Measurements from ENCODE around the gene ANKRD63.

ANKRD63 gene

DNA sequence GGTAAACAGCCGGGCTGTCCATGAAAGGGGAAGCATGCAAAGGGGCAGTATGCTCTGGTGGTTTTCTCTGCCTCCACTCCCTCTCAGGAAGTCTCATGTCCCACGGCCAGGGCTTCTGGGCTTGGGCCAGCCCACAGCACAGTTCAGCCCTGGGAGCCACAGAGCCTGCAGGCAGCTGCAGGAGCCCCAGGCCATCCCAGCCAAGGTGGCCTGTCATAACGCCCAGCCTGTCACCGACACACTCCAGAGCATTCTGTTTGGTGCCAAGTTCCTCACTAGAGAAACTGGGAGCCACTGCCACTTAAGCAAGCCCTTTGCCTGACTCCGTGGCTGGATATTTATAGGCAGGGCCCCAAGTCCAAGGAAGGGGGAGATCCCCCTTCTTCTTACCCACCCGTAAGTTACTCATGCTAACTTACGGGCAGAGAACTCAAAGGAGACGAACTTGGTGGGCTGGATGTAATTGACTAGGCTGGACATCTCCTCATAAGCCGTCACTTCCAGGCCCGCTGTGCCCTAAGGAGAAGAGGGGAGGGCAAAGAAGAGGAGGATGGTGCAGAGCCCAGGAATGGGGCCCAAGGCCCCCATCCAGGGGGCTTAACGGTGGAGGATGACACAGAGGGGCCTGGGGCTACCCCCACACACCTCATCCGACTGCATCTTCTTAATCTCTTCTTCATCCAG, 13.2 kb upstream of the ANKRD63 start (continued):
- TF ChIP-seq TSHZ2 (CRISPR knock-in tag; IDR thresholded peaks at IDR 0.05), result no peak

GRCh38 chr15:40295297-40295696, 12.4 kb upstream of the ANKRD63 start:
- TF ChIP-seq ISL1 (CRISPR knock-in tag; IDR thresholded peaks at IDR 0.05) (no peak), TSHZ2 (CRISPR knock-in tag; IDR thresholded peaks at IDR 0.05) (no peak), ZNF565 (CRISPR knock-in tag; conservative IDR thresholded peaks at IDR 0.05; ENCODE audit: low read depth) (no peak), POU6F1 (CRISPR knock-in tag; IDR thresholded peaks at IDR 0.05; ENCODE audit: borderline replicate concordance, low read depth) (no peak)
- ATAC-seq, result no peak

DNA sequence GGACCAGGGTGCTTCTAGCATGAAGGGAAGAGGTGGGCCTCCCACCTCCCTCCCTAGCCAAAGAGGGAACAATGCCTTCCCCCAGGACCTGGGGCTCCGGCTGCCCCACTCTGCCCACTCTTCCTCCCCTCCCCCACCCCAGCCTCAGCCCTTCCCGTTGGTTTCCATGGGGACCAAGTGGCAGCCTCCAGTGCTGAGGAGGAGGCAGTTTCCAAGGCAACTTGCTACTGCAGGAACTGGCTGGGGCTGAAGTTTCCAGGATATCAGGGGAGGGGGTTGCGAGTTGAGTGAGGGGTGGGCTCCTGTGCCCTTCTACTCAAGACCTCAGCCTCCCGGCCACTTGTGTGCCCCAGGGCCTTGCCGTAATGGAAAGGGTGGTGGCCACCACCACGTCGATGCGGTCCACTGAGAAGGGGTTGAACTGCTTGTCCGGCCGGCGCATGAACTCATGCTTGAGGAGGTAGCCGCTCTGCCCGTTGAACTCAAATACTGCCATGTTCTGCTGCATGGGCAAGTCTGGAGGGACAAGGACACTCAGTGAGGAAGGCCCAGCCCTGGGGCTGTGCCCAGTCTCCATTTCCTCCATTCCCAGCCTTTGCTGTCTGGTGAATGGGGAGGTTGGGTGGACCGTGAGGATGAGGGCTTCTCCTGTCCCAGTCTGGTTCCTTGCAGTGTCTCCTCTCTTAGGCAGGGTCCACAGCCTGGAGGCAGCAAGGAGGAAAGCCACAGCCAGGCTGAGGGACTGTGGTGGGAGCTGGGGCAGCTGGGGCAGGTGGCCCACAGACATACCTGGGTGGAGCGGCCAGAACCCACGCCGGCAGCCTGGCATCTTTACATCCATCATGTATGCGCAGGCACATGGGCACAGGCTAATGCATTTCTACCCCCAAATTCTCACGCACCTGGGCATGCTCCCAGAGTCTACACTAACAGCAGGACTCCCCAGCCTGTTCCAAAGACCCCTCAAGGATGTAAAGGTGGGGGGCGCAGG, 11.3 kb upstream of the ANKRD63 start:
- ATAC-seq, result no peak
- TF ChIP-seq SNAI2 (CRISPR knock-in tag; IDR thresholded peaks at IDR 0.05) (no peak), CSDC2 (CRISPR knock-in tag; IDR thresholded peaks at IDR 0.05) (no peak), ZC3H10 (CRISPR knock-in tag; IDR thresholded peaks at IDR 0.05) (no peak), GLIS3 (CRISPR knock-in tag; IDR thresholded peaks at IDR 0.05) (no peak), ZFP30 (CRISPR knock-in tag; IDR thresholded peaks at IDR 0.05) (no peak), OSR1 (CRISPR knock-in tag; IDR thresholded peaks at IDR 0.05) (no peak), BACH2 (CRISPR knock-in tag; IDR thresholded peaks at IDR 0.05; ENCODE audit: borderline replicate concordance) (no peak), ZNF70 (CRISPR knock-in tag; IDR thresholded peaks at IDR 0.05) (no peak), ZNF565 (CRISPR knock-in tag; conservative IDR thresholded peaks at IDR 0.05; ENCODE audit: low read depth) (no peak), ESRRG (CRISPR knock-in tag; IDR thresholded peaks at IDR 0.05) (no peak), ISL1 (CRISPR knock-in tag; IDR thresholded peaks at IDR 0.05) (no peak), ARNTL (CRISPR knock-in tag; IDR thresholded peaks at IDR 0.05; ENCODE audit: borderline replicate concordance, low read depth) (no peak), TCF4 (CRISPR knock-in tag; IDR thresholded peaks at IDR 0.05; ENCODE audit: borderline replicate concordance) (no peak), ZNF8 (CRISPR knock-in tag; IDR thresholded peaks at IDR 0.05) (no peak), POU6F1 (CRISPR knock-in tag; IDR thresholded peaks at IDR 0.05; ENCODE audit: borderline replicate concordance, low read depth) (no peak)

DNA sequence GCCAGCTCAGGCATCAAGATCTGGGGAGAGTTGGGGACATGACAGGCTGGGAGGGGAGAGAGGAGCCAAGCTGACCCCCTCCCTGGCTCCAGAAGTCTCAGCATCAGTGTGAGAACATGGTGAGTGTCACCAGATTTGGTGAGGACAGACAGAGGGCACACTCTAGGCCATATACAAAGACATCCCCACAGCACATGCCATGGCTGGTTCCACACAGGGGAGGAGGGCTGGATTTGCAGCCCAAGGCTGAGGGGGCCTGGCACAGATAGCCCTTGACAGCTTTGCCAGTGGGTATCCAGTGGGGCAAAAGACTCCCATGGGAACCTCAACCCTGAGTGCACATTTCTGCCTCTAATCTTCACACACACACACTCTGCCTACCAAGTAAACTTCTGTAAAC, 10.1 kb upstream of the ANKRD63 start:
- TF ChIP-seq, protein P1, sequence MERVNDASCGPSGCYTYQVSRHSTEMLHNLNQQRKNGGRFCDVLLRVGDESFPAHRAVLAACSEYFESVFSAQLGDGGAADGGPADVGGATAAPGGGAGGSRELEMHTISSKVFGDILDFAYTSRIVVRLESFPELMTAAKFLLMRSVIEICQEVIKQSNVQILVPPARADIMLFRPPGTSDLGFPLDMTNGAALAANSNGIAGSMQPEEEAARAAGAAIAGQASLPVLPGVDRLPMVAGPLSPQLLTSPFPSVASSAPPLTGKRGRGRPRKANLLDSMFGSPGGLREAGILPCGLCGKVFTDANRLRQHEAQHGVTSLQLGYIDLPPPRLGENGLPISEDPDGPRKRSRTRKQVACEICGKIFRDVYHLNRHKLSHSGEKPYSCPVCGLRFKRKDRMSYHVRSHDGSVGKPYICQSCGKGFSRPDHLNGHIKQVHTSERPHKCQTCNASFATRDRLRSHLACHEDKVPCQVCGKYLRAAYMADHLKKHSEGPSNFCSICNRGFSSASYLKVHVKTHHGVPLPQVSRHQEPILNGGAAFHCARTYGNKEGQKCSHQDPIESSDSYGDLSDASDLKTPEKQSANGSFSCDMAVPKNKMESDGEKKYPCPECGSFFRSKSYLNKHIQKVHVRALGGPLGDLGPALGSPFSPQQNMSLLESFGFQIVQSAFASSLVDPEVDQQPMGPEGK (CRISPR knock-in tag; IDR thresholded peaks at IDR 0.05; ENCODE audit: borderline replicate concordance), result no peak
- TF ChIP-seq ZNF565 (CRISPR knock-in tag; conservative IDR thresholded peaks at IDR 0.05; ENCODE audit: low read depth) (no peak), OSR1 (CRISPR knock-in tag; IDR thresholded peaks at IDR 0.05) (no peak), PPARA (CRISPR knock-in tag; IDR thresholded peaks at IDR 0.05; ENCODE audit: borderline replicate concordance) (no peak)
- TF ChIP-seq, protein P2, sequence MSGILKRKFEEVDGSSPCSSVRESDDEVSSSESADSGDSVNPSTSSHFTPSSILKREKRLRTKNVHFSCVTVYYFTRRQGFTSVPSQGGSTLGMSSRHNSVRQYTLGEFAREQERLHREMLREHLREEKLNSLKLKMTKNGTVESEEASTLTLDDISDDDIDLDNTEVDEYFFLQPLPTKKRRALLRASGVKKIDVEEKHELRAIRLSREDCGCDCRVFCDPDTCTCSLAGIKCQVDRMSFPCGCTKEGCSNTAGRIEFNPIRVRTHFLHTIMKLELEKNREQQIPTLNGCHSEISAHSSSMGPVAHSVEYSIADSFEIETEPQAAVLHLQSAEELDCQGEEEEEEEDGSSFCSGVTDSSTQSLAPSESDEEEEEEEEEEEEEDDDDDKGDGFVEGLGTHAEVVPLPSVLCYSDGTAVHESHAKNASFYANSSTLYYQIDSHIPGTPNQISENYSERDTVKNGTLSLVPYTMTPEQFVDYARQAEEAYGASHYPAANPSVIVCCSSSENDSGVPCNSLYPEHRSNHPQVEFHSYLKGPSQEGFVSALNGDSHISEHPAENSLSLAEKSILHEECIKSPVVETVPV (CRISPR knock-in tag; IDR thresholded peaks at IDR 0.05), result no peak
- ATAC-seq, result no peak

All from SK-N-SH treated with all-trans-retinoic acid at 6 μM for 48 hours (cell line).